RWPE1 (cell line): ENCODE results near the gene EIF5A2.

Experiments
- CTCF ChIA-PET: fragments of 350-600 bp; sonication (Branson Sonifier 250); formaldehyde crosslinking; extraction: SDS; loops from one replicate; lab custom pipeline; 2021; lab: Yijun Ruan, JAX
- POLR2A ChIA-PET: fragments of 400-600 bp; formaldehyde crosslinking; extraction: SDS; loops from one replicate; lab custom pipeline; 2020; ENCODE audit warnings: antibody characterized with exemption; ENCODE audit not compliant: low non-redundant PET; lab: Yijun Ruan, JAX
- DNase-seq: peaks from one replicate; pipeline ENCODE4 v3.0.0; 2012; ENCODE audit warnings: low spot score
- H3K27ac ChIP-seq: fragments of 450-650 bp; 2 replicates; pipeline ENCODE4 v1.5.1; 2017
- TF ChIP-seq, protein P1 (sequence below): fragments of 450-650 bp; conservative IDR thresholded peaks from 2 replicates; pipeline ENCODE4 v1.5.1; 2017; ENCODE audit warnings: low read depth, mild to moderate bottlenecking

Gene EIF5A2

DNA sequence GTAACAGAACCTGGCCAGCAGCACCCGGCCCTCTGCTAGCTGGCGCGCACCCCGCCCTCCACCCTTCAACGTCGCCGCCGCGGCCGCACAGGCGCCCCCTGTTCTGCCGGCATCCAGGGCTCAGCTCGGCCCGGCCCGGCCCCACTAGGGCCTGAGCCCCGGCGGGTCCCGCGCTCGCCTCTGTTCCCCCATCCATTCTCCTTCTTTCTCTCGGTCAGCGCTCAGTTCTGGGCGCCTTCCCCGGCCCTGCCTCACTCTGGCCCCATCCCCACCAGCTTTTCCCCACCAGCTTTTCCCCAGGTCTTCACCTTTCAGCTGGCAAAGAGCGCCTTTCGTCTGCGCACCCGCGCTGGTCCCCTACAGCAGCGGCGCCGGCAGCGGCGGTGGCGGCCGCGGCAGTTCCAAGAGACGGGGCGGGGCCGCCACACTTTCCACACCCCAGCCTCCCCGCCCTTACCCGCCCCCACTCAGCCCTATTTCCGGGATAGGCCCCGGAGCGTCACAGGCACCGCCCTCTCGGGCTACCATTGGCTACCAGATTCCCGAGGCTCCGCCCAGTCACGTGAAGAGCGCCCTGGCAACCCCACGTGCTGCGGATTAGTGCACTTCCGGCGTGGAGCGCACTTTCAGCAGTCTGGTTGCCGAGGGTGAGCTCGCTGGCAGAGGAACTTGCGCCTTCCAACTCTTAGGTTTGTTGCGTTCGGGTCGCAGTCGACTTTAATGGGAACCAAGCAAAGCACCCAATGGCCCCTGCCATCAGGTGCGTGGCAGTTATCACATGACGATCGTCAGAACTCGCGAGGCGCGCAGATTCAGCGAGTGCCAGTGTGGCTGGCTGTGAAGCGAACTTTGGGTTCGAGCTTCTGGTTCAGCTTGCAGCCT is at the start of gene EIF5A2:
Gene EIF5A2 (minus strand): TSS at position 403 of the 882 bp plus-strand sequence. CDS start 831 bp downstream, outside the sequence.
- TF ChIP-seq, protein P1, sequence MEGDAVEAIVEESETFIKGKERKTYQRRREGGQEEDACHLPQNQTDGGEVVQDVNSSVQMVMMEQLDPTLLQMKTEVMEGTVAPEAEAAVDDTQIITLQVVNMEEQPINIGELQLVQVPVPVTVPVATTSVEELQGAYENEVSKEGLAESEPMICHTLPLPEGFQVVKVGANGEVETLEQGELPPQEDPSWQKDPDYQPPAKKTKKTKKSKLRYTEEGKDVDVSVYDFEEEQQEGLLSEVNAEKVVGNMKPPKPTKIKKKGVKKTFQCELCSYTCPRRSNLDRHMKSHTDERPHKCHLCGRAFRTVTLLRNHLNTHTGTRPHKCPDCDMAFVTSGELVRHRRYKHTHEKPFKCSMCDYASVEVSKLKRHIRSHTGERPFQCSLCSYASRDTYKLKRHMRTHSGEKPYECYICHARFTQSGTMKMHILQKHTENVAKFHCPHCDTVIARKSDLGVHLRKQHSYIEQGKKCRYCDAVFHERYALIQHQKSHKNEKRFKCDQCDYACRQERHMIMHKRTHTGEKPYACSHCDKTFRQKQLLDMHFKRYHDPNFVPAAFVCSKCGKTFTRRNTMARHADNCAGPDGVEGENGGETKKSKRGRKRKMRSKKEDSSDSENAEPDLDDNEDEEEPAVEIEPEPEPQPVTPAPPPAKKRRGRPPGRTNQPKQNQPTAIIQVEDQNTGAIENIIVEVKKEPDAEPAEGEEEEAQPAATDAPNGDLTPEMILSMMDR, result no peak
- ChIA-PET POLR2A (interaction anchor here (0.6 to 1.8 kb wide), 2 partner anchors 39 to 551 kb away, joined by 3 to 7 read pairs; partner anchors contain the start of gene RPL22L1), CTCF (interaction anchor here (0.6 to 0.7 kb wide), 2 partner anchors 99 to 1408 kb away, joined by 3 read pairs; no protein-coding TSS in a partner anchor)
- peak; percentile 99 for DNase-seq
- peak within 1 kb of the TSS; percentile 80 for H3K27ac ChIP-seq

DNA sequence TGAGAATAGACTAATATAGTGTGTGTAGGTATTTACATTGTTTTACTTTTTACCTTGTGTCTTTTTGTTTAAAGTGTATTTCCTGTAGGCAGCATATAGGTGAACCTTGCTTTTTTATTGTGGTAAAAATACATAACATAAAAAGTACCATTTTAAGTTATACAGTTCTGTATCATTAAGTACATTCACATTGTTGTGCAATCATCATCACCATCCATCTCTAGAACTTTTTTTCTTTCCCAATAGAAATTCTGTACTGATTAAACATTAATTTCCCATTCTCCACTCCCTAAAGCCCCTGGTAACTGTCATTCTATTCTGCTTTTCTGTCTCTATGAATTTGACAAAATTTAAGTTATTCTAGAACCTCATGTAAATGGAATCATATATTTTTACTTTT is 48.2 kb upstream of the EIF5A2 start:
- ChIA-PET POLR2A (no interaction called here), CTCF (no interaction called here)
- DNase-seq, result no peak
- H3K27ac ChIP-seq, result no peak overlapping the region
- TF ChIP-seq, protein P1, result no peak

DNA sequence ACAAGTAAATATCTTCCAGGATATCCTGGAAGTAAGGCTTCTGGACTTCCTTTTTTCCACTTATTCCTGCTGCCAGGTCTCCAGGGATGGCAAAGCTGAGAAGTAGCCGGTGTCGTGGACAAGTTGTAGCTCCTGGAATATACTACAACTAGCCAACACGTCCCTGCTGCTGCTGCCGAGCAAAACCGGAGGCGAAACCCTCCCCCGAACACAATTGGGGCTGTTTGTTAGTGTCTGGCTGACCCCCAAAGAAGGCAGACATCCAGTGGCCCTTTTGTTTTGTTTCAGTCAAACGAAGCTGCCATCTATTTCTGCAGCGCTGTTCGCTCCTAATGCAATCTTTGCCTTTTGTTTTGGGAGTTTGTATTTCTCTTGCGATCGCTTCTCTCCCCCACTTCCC is 45.3 kb upstream of the EIF5A2 start:
- no peak for DNase-seq
- TF ChIP-seq, protein P1, result no peak
- ChIA-PET POLR2A (no interaction called here), CTCF (interaction anchor here (0.6 to 0.7 kb wide), 2 partner anchors 219 to 621 kb away, joined by 3 read pairs; no protein-coding TSS in a partner anchor)
- H3K27ac ChIP-seq, result no peak overlapping the region

DNA sequence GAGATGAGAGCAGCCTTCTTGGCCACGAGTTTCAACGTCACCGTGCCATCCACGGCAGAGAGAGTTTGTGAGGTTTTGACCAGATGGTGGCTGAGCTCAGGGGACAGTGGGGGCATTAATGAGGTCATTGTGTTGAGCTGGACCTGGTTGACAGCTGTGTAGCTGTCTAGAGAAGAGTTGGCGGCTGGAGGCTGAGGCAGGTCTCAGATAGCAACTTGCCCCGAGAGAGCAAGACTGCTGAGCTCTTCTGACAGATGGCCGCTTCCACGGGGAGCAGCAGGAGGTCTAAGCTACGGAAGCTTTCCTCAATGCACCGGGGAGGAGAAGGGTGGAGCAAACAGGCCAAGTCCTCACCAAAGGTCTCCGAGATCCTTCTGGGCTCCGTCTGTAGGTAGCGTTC is 44.8 kb upstream of the EIF5A2 start:
- no peak for DNase-seq
- TF ChIP-seq, protein P1, result no peak
- ChIA-PET CTCF (interaction anchor here (0.6 kb wide), 1 partner anchor 475 kb away, joined by 3 read pairs; no protein-coding TSS in a partner anchor), POLR2A (no interaction called here)
- H3K27ac ChIP-seq, result no peak overlapping the region

DNA sequence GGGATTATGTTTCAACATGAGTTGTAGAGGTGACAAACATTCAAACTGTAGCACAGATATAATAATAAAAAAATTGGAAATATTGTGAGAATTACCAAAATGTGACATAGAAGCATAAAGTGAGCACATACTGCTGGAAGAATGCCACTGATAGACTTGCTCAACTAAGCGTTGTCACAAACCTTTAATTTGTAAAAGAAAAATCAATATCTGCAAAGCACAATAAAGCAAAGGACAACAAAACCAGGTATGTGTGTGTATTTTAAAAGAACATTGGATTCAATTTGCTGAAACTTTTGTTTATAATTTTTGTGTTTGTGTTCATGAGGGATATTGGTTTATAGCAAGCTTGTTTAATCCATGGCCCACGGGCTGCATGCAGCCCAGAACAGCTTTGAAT is 40.8 kb upstream of the EIF5A2 start:
- no peak overlapping the region for H3K27ac ChIP-seq
- TF ChIP-seq, protein P1, result no peak
- CTCF ChIA-PET, result no interaction called here
- no peak for DNase-seq
- POLR2A ChIA-PET, result no interaction called here

DNA sequence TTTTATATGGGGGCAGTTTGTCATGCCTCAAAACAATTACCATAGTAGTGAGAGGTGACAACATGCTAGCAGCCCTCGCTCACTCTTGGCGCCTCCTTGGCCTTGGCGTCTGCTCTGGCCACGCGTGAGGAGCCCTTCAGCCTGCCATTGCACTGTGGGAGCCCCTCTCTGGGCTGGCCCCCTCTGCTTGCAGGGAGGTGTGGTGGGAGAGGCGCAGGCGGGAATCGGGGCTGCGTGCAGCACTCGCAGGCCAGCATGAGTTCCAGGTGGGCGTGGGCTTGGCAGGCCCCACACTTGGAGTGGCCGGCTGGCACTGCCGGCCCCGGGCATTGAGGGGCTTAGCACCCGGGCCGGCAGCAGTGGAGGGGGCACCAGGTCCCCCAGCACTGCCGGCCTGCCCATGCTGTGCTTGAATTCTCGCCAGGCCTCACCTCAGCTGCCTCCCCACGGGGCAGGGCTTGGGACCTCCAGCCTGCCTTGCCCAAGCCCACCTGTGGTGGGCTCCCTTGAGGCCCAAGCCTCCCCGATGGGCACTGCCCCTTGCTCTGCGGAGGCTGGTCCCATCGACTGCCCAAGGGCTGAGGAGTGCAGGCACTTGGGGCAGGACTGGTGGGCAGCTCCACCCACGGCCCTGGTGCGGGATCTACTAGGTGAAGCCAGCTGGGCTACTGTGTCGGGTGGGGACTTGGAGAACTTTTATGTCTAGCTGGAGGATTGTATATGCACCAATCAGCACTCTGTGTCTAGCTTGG is 38.8 kb upstream of the EIF5A2 start:
- POLR2A ChIA-PET, result no interaction called here
- TF ChIP-seq, protein P1, result no peak
- DNase-seq, result no peak
- no peak overlapping the region for H3K27ac ChIP-seq
- CTCF ChIA-PET, result no interaction called here
